Left ventricle myocardium inferior (tissue), 1 donor: ENCODE measurements around the gene HSD17B11. TPM values are rescaled to one million over a fixed set of nuclear protein-coding genes. Genes with fewer than 3 reads are reported as not detected.

Experiments
- DNase-seq: peaks from one replicate; pipeline ENCODE4 v3.0.0-alpha.2; 2020
- H3K27ac ChIP-seq: fragments of 200-600 bp; replicated peaks from 2 replicates; pipeline ENCODE4 v1.8.0; 2021
- H3K27me3 ChIP-seq: fragments of 200-600 bp; 2 replicates; pipeline ENCODE4 v1.8.0; 2021; ENCODE audit warnings: low read depth
- H3K36me3 ChIP-seq: fragments of 200-600 bp; 2 replicates; pipeline ENCODE4 v1.8.0; 2021
- H3K4me1 ChIP-seq: fragments of 200-600 bp; 2 replicates; pipeline ENCODE4 v1.8.0; 2021
- H3K4me3 ChIP-seq: fragments of 200-600 bp; 2 replicates; pipeline ENCODE4 v1.8.0; 2021; ENCODE audit warnings: mild to moderate bottlenecking, moderate library complexity
- H3K9me3 ChIP-seq: fragments of 200-600 bp; replicated peaks from 2 replicates; pipeline ENCODE4 v1.8.0; 2021
- CTCF ChIP-seq: fragments of 200-600 bp; IDR thresholded peaks from 2 replicates; pipeline ENCODE4 v1.8.0; 2021; ENCODE audit warnings: antibody characterized with exemption, mild to moderate bottlenecking, borderline replicate concordance
- intact Hi-C: fragments of 100-400 bp; cut with micrococcal nuclease; formaldehyde crosslinking; loops from one replicate; pipeline ENCODE4 v1.11.0; 2022
- total RNA-seq: library from RNA; stranded (reverse); fragmentation: NEBNext Ultra II Directional; extraction: Animal tissue kit (Norgen Biotek cat#: 25700); gene quantifications from one replicate; pipeline ENCODE4 v1.2.1, GENCODE V29; 2021
- donor health status: DM: no; HTN: yes; CAD: no; lungs with severe emphysema.

The HSD17B11 gene
- total RNA-seq, 1 donor from 2014 or later = 11.7 TPM

- DNase-seq = no peak
- no peaks in the 10 kb centered on the region for H3K9me3 ChIP-seq
- H3K4me1 ChIP-seq = no peaks in the 10 kb centered on the region
- no peak overlapping the region for H3K27ac ChIP-seq
- no peak overlapping the region for H3K4me3 ChIP-seq
- H3K36me3 ChIP-seq = peaks cover 52% of the 10 kb centered on the region
- no peak for TF ChIP-seq CTCF
- intact Hi-C loops = no loop called here
- no peaks in the 10 kb centered on the region for H3K27me3 ChIP-seq
Measured at GRCh38 chr4:87360338-87360935, 30.6 kb downstream of the HSD17B11 start.

- intact Hi-C loops = loop anchor here (10.0 kb wide), 1 partner anchor 476 kb away; the partner anchor contains the start of gene MEPE
- no peak for TF ChIP-seq CTCF
Measured at GRCh38 chr4:87359258-87359657, 31.7 kb downstream of the HSD17B11 start.

GRCh38 chr4:87356832-87357526 lies 34.0 kb downstream of the HSD17B11 start:
- Histone ChIP-seq H3K27me3 (no peaks in the 10 kb centered on the region), H3K9me3 (no peaks in the 10 kb centered on the region), H3K27ac (no peak overlapping the region), H3K36me3 (peaks cover 17% of the 10 kb centered on the region), H3K4me1 (peaks cover 14% of the 10 kb centered on the region), H3K4me3 (no peak overlapping the region)
- intact Hi-C loops = loop anchor here (10.0 kb wide), 1 partner anchor 478 kb away; the partner anchor contains the start of gene MEPE
- DNase-seq = no peak
- no peak for TF ChIP-seq CTCF

More at GRCh38 chr4:87359258-87359657, 31.7 kb downstream of the HSD17B11 start:
- peaks cover 40% of the 10 kb centered on the region for H3K36me3 ChIP-seq
- peaks cover 4% of the 10 kb centered on the region for H3K4me1 ChIP-seq
- H3K27me3 ChIP-seq = no peaks in the 10 kb centered on the region
- no peak overlapping the region for H3K4me3 ChIP-seq
- DNase-seq = no peak
- H3K9me3 ChIP-seq = no peaks in the 10 kb centered on the region
- no peak overlapping the region for H3K27ac ChIP-seq

- DNase-seq = no peak
- Histone ChIP-seq H3K9me3 (no peaks in the 10 kb centered on the region), H3K27ac (peak overlapping the region; percentile 54), H3K36me3 (peaks cover 12% of the 10 kb centered on the region), H3K4me3 (no peak overlapping the region), H3K27me3 (no peaks in the 10 kb centered on the region), H3K4me1 (peaks cover 14% of the 10 kb centered on the region)
- no peak for TF ChIP-seq CTCF
- intact Hi-C loops = loop anchor here (10.0 kb wide), 1 partner anchor 480 kb away; the partner anchor contains the start of gene MEPE
Measured at GRCh38 chr4:87354168-87355102, 36.6 kb downstream of the HSD17B11 start.

GRCh38 chr4:87353592-87353991 lies 37.4 kb downstream of the HSD17B11 start:
- Histone ChIP-seq H3K36me3 (peaks cover 12% of the 10 kb centered on the region), H3K27ac (peak overlapping the region; percentile 54), H3K4me1 (peaks cover 14% of the 10 kb centered on the region), H3K27me3 (no peaks in the 10 kb centered on the region), H3K9me3 (no peaks in the 10 kb centered on the region), H3K4me3 (no peak overlapping the region)
- intact Hi-C loops = loop anchor here (10.0 kb wide), 1 partner anchor 481 kb away; the partner anchor contains the start of gene MEPE
- no peak for DNase-seq
- TF ChIP-seq CTCF = peak; percentile 66
